ENCODE data around the gene C18orf32.
"Not testable (repeated sequence)": the region's sequence is repeated elsewhere in the genome, so short reads cannot be mapped to it uniquely, and the experiment has no call there.

DNA sequence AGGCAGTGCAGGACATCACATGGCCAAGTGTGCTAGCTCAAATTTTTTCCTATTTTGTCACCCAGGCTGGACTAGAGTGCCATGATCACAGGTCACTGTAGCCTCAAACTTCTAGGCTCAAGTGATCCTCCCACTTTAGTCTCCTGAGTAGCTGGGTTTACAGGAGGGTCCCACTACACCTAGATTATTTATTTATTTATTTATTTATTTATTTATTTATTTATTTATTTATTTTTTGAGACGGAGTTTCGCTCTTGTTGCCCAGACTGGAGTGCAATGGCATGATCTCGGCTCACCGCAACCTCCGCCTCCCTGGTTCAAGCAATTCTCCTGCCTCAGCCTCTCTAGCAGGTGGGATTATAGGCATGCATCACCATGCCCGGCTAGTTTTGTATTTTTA lies 12.1 kb downstream of the C18orf32 start:
- TF ChIP-seq, protein P1, sequence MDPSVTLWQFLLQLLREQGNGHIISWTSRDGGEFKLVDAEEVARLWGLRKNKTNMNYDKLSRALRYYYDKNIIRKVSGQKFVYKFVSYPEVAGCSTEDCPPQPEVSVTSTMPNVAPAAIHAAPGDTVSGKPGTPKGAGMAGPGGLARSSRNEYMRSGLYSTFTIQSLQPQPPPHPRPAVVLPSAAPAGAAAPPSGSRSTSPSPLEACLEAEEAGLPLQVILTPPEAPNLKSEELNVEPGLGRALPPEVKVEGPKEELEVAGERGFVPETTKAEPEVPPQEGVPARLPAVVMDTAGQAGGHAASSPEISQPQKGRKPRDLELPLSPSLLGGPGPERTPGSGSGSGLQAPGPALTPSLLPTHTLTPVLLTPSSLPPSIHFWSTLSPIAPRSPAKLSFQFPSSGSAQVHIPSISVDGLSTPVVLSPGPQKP (IDR thresholded peaks at IDR 0.05; ENCODE audit: low read depth, low read length), result not testable (repeated sequence)
- not testable (repeated sequence) for TF ChIP-seq BRCA1 (IDR thresholded peaks at IDR 0.05; ENCODE audit: low read depth, low read length); CHD2 (IDR thresholded peaks at IDR 0.05; ENCODE audit: borderline replicate concordance, low read depth, low read length); ZNF24 (IDR thresholded peaks at IDR 0.05); TARDBP (IDR thresholded peaks at IDR 0.05; ENCODE audit: borderline replicate concordance); POLR2A (IDR thresholded peaks at IDR 0.05; ENCODE audit: low read depth, low read length); ZNF384 (IDR thresholded peaks at IDR 0.05; ENCODE audit: borderline replicate concordance, low read depth, low read length); JUNB (IDR thresholded peaks at IDR 0.05); TAF1 (IDR thresholded peaks at IDR 0.05; ENCODE audit: borderline replicate concordance, low read depth, low read length)
- TF ChIP-seq, protein P2, sequence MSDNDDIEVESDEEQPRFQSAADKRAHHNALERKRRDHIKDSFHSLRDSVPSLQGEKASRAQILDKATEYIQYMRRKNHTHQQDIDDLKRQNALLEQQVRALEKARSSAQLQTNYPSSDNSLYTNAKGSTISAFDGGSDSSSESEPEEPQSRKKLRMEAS (IDR thresholded peaks at IDR 0.05; ENCODE audit: low read depth, low read length), result not testable (repeated sequence)

Data from GM12878 (cell line).